GM19455 (cell line): Measurements from ENCODE around the gene CFAP74.

Source experiments
- ATAC-seq: cut with Tn5 transposase; IDR thresholded peaks from one replicate; pipeline ENCODE4 v1.9.1; 2021; ENCODE audit not compliant: unreplicated experiment

Gene CFAP74

GRCh38 chr1:1918901-1919303 is 84.7 kb downstream of the CFAP74 start, which contains the start of gene TMEM52:
TSS of gene TMEM52 (minus strand) at chr1:1919279. CDS start at chr1:1919265, 14 bp downstream.
- peak; percentile 27 for ATAC-seq

DNA sequence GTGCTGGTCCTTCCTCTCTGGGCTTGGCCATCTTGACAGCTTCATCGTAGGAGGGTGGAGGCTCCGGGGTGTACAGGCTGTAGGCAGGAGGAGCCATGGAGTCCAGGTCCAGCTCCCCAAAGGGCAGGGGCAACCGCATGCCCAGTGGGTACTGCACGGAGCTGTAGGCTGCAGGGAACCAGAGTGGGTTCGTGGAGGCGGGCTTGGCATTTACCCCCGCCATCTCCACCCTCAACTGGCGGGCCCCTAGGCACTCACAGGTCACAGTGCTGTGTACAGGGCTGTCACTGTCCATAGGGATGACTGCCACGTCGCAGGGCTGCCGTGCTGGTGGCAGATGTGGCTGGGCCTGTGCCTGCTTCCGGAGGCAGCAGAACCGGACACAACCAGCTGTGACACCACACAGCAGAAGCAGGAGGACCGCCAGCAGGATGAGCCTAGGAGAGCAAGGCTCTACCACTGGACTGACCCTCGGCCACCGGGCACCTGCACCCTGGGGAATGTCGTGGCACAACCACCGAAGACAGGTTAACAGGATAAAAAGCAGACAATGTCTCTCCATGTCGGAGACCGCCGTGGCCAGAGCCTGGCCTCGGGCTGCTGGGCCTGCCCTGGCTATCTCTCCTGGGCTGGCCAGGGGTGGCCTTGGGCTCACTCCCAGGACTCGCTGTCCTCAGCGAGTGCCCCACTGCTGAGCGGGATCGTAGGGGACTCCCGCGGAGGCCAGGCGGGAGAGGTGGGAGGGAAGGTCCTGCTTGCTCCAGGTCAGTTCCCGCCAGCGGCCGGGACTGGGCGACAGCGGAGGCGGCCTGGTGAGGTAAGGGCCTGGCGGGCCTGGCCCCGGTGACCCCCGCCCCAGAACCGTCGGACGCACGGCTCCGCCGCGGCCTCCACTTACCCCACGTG is 85.3 kb downstream of the CFAP74 start:
- ATAC-seq: peak; percentile 0

DNA sequence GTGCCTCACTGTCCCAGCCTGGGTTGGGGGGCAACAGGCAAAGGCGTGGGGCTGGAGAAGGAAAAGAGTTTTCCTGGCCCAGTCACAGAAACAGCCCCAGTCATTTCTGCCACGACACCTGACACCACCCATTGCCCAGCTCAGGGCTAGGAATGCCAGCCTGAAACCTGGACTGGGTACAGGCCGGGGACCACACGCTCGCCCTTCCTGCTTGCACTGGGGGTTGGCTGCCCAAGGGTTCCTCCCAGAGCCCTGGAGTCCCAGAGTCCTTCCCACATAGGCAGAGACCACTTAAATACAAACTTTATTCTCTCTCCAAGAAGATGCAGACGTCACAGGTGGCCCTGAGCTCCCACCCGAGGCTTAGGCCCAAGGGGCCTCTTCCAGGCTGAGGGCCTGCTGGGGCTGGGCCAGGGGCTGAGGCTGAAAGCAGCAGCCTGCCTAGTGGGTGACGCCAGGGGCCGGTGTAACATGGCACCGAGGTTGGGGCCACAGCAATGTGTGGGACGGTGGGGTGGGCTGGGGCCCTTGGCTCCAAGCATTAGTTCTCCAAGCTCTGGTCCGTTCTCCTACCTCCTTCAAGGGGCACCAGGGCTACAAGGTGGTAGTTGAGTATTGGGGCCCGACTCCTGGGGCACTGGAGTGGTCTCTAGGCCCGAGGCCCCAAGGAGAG is 86.1 kb downstream of the CFAP74 start:
- ATAC-seq: no peak

GRCh38 chr1:1916851-1917251 is 86.7 kb downstream of the CFAP74 start:
- no peak for ATAC-seq

- no peak for ATAC-seq
Observed at GRCh38 chr1:1915911-1916840, 87.4 kb downstream of the CFAP74 start.

- no peak for ATAC-seq
Observed at GRCh38 chr1:1914971-1915692, 88.5 kb downstream of the CFAP74 start, which contains the start of gene CALML6. TSS of gene CALML6 (plus strand) at chr1:1915260. CDS start at chr1:1915281, 21 bp downstream.

- no peak for ATAC-seq
Observed at GRCh38 chr1:1914101-1914970, 89.2 kb downstream of the CFAP74 start.

DNA sequence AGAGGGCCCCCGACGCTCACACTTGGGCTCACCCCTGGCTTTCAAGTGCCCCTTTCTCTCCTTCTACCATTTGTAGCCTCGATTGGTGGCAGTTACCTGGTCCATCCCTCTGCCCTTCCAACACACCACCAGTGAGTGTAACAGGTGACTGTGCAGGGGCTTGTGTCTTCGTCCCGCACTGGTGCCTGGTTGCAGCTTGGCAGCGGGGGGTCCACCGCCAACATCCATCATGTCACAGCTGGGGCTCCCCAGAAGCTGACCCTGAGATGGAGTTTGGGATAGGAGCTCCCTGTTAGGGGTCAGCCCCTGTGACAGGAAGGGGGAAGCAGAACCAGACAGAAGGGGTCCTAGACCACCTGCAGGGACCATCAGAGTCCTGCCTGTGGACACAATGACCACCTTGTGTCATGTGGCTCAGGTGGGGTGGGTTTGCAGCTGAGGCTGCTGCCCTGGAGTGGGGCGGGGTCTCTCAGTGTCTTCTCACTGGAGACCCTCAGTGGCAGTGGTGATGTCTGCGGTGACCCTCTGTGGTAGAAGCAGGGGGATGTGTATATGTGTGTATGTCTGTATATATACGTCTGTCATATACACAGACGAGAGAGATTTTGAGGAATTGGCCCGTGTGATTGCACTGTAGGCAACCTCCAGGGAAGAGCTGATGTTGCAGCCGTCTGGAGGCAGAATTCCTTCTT is 92.1 kb downstream of the CFAP74 start:
- no peak for ATAC-seq

DNA sequence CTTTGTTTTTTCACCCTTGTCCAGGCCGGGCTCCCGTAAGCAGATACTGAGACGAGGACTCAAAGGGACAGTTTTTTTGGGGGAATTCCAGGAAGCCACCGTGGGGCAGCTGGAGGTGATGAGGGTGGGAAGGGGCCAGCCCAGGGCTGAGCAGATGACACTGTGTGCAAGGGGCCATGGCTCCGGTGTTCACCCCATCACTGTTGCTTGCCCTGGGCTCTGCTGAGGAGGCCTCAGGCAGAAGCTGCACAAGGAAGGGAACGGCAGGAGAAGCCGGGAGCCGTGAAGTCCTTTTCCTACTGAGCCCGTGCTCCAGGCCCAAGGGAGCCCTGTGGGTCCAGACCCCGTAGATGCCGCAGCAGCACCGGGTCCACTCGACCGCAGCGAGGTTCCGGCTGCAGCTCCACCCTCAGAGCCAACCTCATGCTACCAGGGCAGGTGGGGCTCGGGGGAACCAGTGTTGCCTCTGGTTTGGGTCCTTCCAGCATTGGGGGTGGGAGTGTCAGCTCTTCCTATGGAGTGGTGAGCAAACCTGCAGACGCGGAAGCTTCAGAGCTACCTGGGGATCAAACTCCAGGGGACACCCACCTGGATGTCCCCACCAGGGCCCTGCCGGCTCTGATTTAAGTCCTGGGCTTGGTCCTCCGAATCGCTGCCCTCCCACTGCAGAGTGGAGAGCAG is 92.8 kb downstream of the CFAP74 start:
- no peak for ATAC-seq

GRCh38 chr1:1910033-1910465 is 93.5 kb downstream of the CFAP74 start:
- ATAC-seq: no peak

GRCh38 chr1:1908506-1908791 is 95.1 kb downstream of the CFAP74 start:
- ATAC-seq: no peak

DNA sequence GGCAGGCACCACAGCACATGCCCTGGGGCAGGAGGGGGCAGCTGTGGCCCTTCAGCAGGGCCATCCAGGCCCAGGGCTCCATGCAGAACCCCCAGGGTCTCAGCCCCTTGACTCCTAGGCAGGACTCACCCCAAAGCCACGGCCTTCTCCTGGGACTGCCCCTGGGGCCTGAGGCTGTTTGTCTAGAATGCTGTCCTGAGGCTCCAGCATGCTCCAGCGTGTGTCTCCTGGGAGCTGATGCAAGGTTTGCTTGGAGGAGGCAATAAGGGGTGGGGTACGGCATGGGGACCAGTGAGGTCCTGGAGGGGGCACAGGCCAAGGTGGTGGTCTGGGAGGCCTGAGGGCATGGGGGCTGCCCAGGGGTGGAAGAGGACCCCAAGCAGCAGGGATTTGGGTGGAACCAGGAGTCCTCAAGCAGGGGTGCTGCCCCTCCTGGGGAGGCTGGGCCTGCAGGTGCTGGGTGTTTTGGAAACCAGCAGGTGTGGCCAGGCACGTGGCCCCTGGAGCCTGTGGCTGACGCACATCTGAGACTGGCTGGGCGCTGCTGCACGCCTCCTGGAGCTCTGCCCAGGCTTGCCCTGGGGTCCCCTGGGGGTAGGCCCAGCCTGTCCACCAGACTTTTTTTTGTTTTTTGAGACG is 96.4 kb downstream of the CFAP74 start:
- no peak for ATAC-seq

- no peak for ATAC-seq
Observed at GRCh38 chr1:1906185-1907097, 97.1 kb downstream of the CFAP74 start.

- ATAC-seq: no peak
Observed at GRCh38 chr1:1903224-1903623, 100.4 kb downstream of the CFAP74 start.

DNA sequence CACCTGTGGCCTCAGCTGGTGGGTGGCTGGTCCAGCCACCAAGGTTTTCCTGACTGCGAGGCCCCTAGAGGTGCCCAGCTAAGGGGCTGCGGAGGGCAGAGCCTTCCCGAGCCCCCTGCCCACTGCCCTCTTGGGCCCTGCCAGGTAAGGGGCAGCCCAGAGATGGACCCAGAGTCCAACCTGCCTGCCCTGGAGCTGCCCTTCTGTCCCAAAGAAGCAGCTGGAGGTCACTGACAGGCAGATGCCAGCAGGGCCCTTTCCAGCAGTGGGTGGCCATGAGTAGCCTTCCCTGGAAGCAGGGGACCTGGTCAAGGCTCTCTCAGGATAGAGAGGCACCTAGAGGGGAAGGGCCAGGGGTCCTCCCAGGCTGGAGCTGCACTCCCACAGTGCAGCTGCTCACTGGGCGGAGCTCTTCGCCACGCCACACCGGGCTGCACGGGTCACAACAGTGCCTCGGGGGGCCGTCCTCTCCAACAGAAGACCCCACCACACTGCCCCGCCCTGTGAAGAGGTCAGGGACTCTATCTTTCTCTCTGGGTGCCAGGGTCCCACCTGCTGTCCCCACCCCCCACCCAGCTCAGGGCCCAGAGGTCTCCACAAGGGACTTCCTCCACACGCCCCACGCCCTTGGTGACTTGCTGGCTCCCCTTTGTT is 101.8 kb downstream of the CFAP74 start:
- ATAC-seq: no peak

DNA sequence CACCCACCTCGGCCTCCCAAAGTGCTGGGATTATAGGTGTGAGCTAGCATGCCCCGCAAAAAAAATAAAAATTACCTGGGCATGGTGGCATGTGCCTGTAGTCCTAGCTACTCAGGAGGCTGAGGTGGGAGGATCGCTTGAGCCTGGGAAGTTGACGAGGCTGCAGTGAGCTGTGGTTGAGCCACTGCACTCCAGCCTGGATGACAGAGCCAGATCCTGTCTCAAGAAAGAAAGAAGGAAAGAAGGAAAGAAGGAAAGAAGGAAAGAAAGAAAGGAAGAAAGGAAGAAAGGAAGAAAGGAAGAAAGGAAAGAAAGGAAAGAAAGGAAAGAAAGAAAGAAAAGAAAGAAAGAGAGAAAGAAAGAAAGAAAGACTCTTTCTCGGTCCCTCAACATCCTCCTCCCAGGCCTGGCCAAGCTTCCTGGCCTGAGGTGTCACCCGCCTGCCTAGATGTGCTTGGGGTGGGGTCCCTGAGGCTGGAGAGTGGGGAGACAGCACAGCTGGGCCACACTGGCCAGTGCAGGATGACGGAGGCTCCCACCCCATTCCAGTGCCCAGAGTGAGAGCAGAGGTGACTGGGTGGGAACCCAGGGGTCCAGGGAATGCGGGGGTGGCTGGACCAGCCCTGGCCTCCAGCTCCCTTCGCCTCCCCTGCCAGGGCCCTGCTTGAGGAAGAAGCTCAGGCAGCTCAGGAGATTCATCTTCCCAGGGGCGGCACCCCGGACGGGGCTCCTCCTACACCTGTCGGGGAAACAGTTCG is 102.5 kb downstream of the CFAP74 start:
- ATAC-seq: no peak
